Astrocyte of the spinal cord (primary cell): ENCODE measurements around the gene FAM117B.

Experiments
- DNase-seq: peaks from one replicate; pipeline ENCODE4 v3.0.0; 2011; ENCODE audit warnings: low read depth, low spot score
- H3K4me3 ChIP-seq: 2 replicates; pipeline ENCODE4 v1.5.1; 2011; ENCODE audit warnings: low read depth, mild to moderate bottlenecking, low read length, moderate library complexity
- CTCF ChIP-seq: IDR thresholded peaks from 2 replicates; pipeline ENCODE4 v1.5.1; 2012; ENCODE audit warnings: low read depth, mild to moderate bottlenecking, low read length, inconsistent platforms
- in situ Hi-C: cut with HindIII; loops from 2 replicates; pipeline ENCODE4 v1.10.0; 2017; ENCODE audit warnings: low sequenced_read_pairs

FAM117B gene

GRCh38 chr2:202749477-202749876, 114.7 kb downstream of the FAM117B start:
- H3K4me3 ChIP-seq, result no peak overlapping the region
- DNase-seq, result no peak
- in situ Hi-C loops, result no loop called here
- no peak for TF ChIP-seq CTCF

GRCh38 chr2:202750763-202751427, 116.1 kb downstream of the FAM117B start:
- no peak overlapping the region for H3K4me3 ChIP-seq
- in situ Hi-C loops, result no loop called here
- no peak for DNase-seq
- TF ChIP-seq CTCF, result no peak

DNA sequence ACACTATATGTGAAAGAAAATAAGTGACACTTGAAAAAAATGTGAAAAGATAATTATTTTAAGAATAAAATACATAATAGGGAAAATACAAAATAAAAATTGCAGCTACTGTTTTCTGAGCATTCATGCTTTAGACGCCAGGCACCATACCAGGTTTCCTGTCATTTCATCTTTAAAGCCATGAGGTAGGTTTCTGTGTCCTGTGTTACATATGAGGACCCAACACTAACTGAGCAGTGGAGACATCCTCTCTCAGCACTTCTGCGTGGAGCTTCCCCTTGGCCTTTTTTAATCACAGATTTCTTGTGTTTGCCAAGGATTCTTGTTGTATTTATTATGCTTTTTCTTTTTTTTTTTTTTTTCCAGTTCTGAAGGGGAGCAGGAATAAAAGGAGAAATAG, 117.3 kb downstream of the FAM117B start:
- in situ Hi-C loops, result no loop called here
- no peak overlapping the region for H3K4me3 ChIP-seq
- no peak for DNase-seq
- TF ChIP-seq CTCF, result no peak

- no peak for DNase-seq
Measured at GRCh38 chr2:202754936-202755335, 120.2 kb downstream of the FAM117B start.

DNA sequence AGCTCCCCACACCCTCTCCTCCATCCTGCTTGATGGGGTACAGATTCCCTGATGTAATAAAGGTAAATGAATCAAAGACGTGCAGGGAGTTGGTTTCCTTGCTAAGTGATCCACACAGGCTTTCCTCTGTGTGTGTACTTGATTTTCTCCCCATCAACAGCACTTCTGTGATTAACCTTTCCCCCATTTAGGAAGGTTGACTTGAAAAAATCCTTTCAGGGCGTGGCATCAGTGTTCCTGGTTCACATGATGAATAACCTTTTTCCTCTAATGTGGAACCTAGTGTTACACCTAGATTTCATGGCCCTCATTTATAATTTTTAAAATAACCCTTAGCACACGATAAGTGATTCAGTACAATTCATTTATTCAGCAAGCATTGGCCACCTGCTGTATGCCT, 121.8 kb downstream of the FAM117B start:
- DNase-seq, result no peak
- TF ChIP-seq CTCF, result no peak
- in situ Hi-C loops, result no loop called here

More at GRCh38 chr2:202754936-202755335, 120.2 kb downstream of the FAM117B start:
- in situ Hi-C loops, result no loop called here
- H3K4me3 ChIP-seq, result no peak overlapping the region
- no peak for TF ChIP-seq CTCF

DNA sequence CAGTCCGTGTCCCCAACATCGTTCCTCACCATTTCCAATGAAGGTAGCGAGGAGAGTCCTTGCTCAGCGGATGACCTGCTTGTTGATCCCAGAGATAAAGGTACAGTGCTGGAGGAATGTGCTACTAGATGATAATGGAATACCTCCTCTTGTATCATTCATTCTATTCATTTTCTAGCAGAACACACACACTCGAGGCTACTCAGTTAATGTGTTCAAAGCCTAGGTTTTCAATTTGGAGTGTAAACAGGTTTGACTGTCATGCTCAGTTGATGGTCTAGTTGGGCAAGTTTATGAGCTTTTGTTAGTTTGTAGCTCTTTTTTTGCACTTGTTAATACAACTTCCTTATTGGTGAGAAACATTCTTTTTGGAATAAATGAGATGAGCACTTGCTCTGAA, 122.6 kb downstream of the FAM117B start:
- in situ Hi-C loops, result no loop called here
- TF ChIP-seq CTCF, result no peak
- H3K4me3 ChIP-seq, result no peak overlapping the region
- no peak for DNase-seq

More for the DNA sequence above, 121.8 kb downstream of the FAM117B start:
- H3K4me3 ChIP-seq, result no peak overlapping the region
